NCI-H1417 (cell line): ENCODE results near the gene GUCY1A1.
"Not testable (repeated sequence)": the region's sequence is repeated elsewhere in the genome, so short reads cannot be mapped to it uniquely, and the experiment has no call there.

Source experiments
- DNase-seq, 3 experiments: peaks; one replicate each; lab custom pipeline; 2025; lab: John Stamatoyannopoulos, UW

GUCY1A1 gene, protein sequence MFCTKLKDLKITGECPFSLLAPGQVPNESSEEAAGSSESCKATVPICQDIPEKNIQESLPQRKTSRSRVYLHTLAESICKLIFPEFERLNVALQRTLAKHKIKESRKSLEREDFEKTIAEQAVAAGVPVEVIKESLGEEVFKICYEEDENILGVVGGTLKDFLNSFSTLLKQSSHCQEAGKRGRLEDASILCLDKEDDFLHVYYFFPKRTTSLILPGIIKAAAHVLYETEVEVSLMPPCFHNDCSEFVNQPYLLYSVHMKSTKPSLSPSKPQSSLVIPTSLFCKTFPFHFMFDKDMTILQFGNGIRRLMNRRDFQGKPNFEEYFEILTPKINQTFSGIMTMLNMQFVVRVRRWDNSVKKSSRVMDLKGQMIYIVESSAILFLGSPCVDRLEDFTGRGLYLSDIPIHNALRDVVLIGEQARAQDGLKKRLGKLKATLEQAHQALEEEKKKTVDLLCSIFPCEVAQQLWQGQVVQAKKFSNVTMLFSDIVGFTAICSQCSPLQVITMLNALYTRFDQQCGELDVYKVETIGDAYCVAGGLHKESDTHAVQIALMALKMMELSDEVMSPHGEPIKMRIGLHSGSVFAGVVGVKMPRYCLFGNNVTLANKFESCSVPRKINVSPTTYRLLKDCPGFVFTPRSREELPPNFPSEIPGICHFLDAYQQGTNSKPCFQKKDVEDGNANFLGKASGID

DNA sequence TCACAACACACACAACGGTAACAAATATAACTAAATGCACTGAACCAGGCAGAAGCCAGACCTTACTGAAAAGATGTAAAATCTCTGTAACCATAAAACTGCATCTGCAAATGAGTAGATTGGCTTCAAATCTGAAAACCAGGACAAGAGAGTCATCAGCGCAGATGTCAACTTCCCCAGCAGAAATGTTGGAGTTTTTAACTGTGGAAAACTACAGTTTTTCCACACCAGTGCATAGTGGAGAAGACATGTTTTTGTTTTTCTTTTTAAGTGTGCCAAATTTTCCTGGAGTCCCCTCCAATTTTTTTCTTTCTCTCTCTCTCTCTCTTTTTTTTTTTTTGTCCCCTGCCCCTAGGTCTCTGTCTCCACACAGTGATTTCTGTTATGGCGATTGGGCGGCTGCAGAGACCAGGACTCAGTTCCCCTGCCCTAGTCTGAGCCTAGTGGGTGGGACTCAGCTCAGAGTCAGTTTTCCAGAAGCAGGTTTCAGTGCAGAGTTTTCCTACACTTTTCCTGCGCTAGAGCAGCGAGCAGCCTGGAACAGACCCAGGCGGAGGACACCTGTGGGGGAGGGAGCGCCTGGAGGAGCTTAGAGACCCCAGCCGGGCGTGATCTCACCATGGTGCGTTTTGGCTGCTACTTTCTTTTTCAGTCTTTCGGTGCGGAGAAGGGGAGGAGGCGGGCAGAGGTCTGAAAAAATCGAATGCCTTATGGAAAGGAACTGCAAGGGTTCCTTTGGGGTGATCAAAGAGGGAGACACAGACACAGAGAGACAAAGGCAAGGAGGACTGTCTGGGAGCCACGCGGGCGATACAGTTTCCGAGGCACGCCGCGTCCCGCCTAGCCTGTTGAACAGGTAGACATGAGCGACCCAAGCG, at the start of gene GUCY1A1:
Gene GUCY1A1 (plus strand): TSS at position 505 of the 878 bp plus-strand sequence. CDS start 30,020 bp downstream, outside the sequence.
- DNase-seq: no peak

DNA sequence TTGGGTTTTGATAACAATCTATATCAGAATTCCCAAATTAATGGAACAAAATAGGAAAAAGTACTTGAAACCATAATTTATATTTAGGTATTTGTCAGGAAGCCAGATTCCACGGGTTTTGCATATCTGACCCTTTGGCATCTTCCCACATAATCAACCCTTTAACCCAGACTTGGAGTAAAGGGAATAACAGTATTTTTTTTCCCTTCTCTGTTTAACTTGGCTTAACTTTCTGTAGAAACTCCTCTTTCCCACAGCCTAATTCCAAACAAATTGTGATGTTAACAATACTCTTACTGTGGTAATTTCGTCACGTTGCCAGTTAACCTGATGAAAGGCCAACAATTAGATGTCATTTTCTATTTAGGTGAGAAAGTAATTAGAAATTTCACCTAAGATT, 49.4 kb upstream of the GUCY1A1 start:
- DNase-seq: no peak

DNA sequence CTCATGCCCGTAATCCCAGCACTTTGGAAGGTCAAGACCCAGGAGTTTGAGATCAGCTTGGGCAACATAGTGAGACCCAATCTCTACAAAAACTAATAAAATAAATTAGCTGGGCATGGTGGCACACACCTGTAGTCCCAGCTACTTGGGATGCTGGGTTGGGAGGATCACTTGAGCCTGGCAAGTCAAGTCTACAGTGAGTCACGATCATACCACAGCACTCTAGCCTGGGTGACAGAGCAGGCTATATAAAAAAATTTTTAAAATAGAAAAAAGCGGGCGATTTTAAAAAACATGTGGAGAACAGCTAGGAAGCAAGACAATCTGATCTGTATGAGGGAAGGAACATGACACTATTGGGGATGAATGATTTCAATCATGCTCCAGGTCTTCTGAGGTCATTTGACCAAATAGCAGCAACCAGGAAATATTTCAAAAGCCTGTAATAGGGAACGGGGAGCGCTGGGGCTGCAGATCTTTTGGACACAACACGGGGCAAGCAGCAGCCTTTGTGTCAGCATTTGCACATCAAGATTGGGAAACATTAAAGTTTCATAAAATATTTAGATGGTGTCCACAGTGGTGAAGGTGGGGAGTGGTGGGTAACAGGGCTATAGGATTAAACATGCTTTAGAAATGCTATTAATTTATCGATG, 48.3 kb upstream of the GUCY1A1 start:
- DNase-seq: no peak

DNA sequence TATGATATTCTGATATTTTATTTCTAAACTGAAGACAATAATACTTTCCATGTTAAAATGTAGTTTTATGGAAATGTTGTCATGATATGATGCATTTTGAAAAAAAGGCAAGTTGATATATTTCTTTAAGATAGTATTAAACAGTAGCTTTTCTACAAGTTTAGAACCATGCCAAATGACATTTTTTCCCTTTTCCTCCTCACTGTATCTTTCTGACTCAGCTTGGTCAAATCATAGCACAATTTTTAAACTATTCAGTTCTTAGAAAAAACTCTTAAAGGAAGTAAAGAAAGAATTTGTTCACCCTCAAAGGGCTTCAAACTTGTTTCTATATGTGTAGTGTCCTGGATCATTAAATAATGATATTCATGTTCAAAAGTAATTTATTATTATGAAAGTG, 46.0 kb upstream of the GUCY1A1 start:
- no peak for DNase-seq

DNA sequence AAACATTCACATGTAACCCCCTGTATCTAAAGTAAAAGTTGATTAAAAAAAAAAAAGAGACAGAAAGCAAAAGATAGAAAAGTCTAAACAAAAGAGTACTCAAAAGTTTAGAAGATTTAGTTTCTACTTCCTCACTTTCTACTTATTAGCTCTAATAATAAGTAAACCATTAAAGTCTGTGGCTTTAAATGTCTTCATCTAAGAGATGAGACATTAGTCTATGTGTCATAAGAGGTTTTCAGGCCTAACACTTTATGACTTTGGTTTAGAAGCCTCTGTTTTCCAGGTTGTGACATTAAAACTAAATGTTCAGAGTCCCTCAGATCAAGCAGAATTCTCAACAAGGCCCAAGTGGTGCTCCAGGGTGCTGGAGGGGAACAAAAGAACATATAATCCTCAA, 42.2 kb upstream of the GUCY1A1 start:
- no peak for DNase-seq

DNA sequence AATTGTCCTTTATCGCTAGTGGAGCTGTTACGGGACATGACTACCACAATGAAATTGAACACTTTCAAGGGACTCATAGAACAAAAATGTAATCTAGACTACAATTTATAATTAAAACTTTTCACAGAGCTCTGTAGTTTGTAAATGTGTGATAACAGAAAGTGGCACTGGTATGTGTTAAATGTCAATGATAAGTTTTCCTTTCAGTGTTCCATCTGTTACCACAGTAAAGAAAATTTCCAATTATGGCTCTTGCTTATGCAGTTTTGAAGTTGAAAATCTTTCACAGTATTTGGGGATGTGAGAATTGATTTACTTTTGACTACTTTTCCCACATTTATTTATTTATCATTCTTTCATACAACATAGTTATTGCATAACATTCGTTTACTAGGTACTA, 40.1 kb upstream of the GUCY1A1 start:
- DNase-seq: no peak

DNA sequence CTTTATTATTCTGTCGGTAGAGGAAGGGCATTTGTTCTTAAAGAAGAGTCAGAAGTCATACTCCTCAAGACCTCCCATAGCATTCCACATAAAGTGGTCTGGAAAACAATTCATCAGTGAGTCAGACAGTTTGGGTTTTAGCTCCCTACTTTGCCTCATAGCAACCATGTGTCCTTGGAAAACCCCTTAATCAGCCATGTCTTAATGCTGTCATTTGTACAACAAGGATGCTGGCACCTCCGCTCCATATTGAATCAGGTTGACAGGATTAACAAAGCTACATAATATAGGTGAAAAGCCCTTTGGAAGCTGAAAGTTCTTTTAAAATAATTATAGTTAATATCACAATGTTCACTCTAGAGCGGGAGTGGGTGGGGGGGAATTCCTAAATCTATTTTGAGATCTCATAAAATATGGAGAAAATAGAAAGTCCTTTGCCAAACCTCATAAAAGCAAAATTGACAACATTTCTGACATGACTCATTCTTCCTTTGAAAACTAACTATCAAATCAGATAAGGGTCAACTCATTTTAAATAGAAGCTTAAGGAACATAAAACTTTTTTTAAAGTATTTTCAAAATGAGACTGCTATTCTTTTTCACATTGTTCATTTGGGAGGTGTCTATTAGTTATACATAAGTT, 37.3 kb upstream of the GUCY1A1 start:
- no peak for DNase-seq

DNA sequence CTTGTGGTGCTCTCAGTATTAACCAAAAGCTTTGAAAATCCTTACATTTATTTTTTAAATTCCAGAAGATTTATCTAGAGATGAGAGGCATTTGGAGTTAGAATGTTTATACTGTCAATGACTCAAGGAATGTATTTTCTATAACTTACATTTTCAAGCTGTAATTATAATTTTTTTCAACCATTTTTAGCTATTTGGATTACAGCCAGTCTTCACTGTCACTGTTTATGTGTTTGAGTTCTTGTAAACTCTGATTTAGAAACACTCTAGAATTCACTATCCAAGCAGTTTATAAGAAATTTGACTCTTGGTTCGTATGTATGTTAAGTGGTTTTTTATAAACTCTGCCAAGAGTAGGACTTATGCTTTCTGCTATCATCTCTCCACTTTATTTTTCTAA, 36.7 kb upstream of the GUCY1A1 start:
- DNase-seq: no peak

DNA sequence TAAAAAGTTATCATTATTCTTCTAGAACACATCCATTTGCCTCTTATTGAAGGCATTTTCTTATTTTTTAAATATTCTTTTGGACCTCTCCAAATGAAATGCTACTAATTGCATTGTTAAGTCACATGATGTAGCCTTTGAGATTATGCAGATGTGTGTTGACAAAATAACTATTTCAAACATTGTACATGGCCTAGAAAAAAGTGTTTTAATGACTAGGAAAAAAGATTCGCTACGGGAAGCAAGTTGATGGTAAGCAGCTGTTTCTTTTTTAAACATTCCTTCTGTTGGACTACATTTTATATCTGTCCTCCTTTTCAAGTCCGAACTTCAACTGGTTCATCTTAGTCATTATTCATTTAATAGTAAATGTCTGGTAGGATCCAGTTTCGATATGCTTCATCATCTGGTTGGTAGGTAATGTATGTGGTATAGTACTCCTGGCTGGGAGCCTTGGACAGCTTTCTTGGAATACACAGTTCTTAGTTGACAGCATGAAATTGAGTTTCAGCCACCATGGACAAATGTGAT, 34.3 kb upstream of the GUCY1A1 start:
- no peak for DNase-seq

DNA sequence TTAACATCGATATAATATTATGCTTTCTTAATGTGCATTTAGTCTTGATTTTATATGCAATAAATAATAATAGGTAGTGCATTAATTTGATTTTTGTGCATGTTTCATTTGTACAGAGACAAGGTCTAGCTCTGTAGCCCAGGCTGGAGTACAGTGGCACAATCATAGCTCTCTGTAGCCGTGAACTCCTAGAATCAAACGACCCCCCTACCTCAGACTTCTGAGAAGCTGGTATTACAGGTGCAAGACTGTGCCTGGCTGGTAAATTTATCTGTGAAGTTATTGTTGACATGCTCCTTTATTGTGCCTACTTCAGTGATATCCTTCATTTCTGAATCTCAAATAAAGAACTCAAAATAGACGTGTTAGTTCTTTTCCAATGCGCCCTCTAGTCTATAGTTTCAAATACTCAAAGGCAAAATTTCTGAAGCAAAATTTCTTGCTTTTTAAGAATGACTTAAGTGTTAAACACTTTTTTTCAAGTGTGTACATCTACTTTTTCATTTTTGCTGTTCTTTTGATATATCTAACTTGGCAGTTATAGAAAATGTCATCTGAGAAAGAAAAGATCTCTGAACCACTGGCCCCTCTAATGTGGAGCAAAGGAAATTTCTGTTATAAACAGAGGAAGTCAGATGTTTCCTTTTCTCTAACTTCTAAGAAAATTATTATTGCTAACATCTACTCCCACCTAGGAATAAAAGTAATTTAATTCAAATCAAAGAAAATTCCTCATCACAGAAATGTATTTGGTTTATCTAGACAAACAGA, 28.3 kb upstream of the GUCY1A1 start:
- no peak for DNase-seq

DNA sequence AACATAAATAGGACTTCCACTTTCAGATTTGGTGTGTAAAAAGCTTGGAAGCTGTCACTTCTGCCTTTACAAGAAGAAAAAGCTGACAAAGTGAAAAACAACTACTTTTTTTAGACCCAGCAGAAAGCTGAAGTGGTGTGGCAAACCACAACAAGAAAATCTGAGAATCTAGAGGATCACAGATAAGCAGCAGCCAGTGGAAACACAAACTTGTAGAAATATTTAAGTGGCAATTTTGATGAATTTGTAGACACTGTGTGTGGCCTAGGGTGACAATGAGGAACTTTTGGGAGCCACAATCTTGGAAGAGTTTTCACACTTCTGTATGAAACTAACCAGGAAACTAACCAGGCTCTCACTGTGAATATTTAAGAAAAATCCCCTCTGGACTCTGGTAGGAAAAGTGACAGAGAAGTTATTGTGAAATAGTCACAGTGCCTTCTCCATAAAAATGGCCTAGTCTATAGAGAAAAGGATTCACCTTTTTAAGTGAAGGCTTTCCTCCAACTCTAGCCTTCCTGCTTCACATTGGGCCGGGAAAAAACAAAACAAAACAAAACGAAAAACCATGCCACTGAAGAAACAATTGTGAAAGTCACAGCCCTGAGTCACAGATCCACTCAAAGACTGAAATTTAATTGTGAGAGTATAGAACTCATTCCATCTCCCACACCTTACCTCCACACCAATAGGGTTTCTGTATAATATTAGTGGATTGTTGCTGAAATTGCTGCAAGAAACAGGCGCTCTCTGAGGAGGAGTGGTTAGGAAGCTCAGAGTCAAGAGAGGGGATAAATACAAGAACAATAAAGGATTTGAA, 26.7 kb upstream of the GUCY1A1 start:
- DNase-seq: no peak

DNA sequence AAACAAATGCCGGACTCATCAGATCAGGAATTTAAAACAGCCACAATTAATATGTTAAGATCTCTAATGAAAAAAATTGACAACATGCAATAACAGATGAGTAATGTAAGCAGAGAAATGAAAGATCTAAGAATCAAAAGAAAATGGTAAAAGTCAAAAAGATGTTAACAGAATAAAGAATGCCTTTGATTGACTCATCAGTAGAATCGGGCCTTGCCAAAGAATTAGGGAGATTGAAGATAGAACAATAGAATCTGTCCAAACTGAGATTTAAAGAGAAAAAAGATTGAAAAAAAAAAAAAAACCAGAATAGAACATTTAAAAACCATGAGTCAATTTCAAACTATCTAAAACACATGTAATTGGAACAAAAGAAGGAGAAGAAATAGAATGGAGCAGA, 25.9 kb upstream of the GUCY1A1 start:
- DNase-seq: no peak

DNA sequence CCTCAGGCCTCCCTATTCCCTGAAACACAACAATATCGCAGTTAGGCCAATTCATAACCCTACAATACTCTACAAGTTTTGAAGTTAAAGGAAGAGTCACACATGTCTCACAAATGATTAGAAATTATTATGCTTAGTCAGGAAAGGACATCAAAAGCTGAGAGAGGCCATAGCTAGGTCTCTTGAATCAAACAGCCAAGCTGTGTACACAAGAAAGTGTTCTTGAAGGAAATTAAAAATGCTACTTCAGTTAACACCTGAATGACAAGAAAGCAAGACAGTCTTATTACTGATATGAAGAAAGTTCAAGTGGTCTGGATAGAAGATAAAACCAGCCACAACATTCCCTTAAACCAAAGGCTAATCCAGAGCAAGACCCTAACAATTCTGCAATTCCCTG, 23.6 kb upstream of the GUCY1A1 start:
- no peak for DNase-seq

DNA sequence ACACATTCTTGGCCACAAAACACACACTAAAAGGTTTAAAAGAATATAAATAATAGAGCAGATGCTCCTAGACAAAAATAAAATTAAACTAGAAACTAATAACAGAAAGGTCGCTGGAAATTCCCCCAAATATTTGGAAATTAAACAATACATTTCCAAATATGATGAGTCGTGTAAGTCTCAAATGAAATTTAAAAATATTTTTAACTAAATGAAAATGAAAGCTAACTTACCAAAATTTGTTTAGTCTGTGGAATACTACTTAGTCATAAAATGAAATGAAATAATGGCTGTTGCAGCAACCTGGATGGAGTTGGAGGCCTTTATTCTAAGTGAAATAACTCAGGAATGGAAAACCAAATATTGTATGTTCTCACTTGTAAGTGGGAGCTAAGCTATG, 20.6 kb upstream of the GUCY1A1 start:
- no peak for DNase-seq

DNA sequence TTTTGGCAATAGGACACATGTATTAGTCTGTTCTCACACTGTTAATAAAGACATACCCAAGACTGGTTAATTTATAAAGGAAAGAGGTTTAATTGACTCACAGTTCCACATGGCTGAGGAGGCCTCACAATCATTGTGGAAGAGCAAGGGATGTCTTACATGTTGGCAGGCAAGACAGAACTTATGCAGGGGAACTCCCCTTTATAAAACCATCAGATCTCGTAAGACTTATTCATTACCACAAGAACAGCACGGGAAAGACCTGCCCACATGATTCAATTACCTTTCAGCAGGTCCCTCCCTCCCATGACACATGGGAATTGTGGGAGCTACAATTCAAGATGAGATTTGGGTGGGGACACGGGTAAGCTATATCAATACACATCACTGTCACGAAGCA, 15.9 kb upstream of the GUCY1A1 start:
- DNase-seq: not testable (repeated sequence)

DNA sequence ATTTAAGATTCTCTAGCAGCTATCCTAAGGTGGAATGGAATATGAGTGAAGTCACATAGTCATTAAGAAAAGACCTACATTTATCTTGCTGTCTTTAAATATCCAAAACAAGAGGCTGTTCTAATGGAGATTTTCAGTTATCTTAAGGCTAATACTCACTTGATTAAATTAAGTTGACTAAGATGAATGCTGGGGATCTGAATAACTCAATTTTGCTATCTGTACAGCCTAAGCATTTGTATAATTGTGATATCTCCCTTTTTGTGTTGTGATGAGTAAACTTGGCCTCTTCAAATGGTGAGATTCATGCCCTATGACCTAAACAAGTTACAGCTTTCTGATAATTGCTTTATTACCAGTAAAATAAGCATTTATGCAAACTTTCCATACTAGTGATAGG, 13.6 kb upstream of the GUCY1A1 start:
- no peak for DNase-seq

DNA sequence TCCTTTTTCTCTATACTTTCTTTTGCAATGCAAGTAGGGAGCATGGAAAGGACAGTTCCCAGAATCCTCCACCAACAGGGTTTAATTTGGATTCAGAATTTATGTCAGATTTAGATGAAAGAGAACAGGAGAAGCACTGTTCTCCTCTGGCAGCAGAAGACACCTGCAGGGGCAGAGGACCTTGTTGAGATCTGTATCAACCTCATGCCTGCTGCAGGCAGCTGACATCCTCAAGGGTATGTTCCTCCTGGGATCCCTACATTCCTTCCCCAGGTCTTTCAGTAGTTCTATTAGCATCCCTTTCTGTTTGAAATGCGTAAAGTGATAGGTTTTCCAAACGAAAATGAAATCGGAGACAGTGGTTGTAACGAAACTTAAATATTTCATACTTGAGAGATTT, 10.6 kb upstream of the GUCY1A1 start:
- no peak for DNase-seq

DNA sequence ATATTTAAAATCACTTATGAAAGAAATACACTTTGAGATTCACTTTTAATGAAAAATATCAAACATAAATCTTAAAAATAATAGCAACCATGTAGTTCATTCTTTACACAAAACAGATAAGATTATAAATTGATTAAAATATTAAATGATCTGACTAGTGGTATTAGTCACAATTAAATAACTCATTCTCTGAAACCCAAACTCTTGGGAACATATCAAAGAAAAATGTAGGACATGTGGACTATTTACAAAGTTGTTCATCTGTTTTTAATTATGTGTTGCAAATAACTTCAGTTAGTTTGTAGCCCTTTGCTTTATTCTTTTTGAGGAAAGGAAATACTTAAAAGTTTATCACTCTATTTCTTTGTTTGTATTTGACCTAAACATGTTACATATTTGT, 9.5 kb upstream of the GUCY1A1 start:
- DNase-seq: no peak

DNA sequence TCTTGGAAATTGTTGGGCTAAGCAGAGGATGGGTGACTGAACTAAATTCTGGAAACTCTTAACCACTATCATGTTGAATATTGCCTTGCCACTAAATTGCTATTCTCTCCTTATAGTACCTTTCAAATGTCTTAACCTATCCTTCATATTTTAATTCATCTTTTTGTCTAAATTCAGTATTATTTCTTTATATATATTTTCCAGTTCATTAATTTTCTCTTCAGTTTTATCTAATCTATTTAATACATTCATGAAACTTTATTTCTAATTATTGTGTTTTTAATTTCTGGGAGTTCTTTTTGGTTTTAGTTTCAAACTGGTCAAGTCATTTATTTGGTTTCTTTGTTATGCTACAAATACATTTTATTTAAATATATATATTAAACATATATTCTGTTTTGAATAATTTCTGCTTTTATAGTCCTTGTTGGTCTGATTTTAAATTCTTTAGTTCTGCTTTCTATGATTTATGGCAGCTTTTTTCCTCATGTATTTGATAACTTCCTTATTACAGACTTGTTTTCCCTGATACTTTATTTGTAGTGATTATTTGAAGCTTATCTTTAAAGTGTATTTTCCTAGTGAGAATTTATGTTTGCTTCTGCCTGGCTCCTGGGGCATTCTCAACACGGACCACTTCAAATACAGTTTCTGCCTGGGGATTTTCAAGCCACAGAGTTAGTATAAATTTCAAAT, 8.5 kb upstream of the GUCY1A1 start:
- no peak for DNase-seq
